Measurements from ENCODE around the gene KIAA1586. TPM values are rescaled to one million over a fixed set of nuclear protein-coding genes. Genes with fewer than 3 reads are reported as not detected.
A peak's percentile ranks its signal among the peaks of the same experiment; 100 is the strongest.
"Not testable (repeated sequence)": the region's sequence is repeated elsewhere in the genome, so short reads cannot be mapped to it uniquely, and the experiment has no call there.

The KIAA1586 gene
- total RNA-seq, 1 experiment from 2014 or later, result 9.8 TPM

- H3K36me3 ChIP-seq (replicated peaks; ENCODE audit: control insufficient read depth, insufficient read depth, low read length), result no peaks in the 10 kb centered on the region
- DNase-seq, result no peak
- H3K27me3 ChIP-seq (ENCODE audit: control insufficient read depth, insufficient read depth, low read length), result no peaks in the 10 kb centered on the region
- no peak overlapping the region for H3K4me3 ChIP-seq (ENCODE audit: insufficient read depth, low read depth, low read length)
Observed at GRCh38 chr6:57026001-57026400, 20.5 kb upstream of the KIAA1586 start.

GRCh38 chr6:57027301-57027700, 19.2 kb upstream of the KIAA1586 start:
- Histone ChIP-seq H3K27me3 (ENCODE audit: control insufficient read depth, insufficient read depth, low read length) (no peaks in the 10 kb centered on the region), H3K4me3 (ENCODE audit: insufficient read depth, low read depth, low read length) (no peak overlapping the region), H3K36me3 (replicated peaks; ENCODE audit: control insufficient read depth, insufficient read depth, low read length) (no peaks in the 10 kb centered on the region)
- DNase-seq, result no peak

GRCh38 chr6:57029213-57029612, 17.3 kb upstream of the KIAA1586 start:
- DNase-seq, result no peak
- no peaks in the 10 kb centered on the region for H3K27me3 ChIP-seq (ENCODE audit: control insufficient read depth, insufficient read depth, low read length)
- no peaks in the 10 kb centered on the region for H3K36me3 ChIP-seq (replicated peaks; ENCODE audit: control insufficient read depth, insufficient read depth, low read length)
- H3K4me3 ChIP-seq (ENCODE audit: insufficient read depth, low read depth, low read length), result no peak overlapping the region

GRCh38 chr6:57033228-57033627, 13.3 kb upstream of the KIAA1586 start:
- no peak overlapping the region for H3K4me3 ChIP-seq (ENCODE audit: insufficient read depth, low read depth, low read length)
- no peaks in the 10 kb centered on the region for H3K27me3 ChIP-seq (ENCODE audit: control insufficient read depth, insufficient read depth, low read length)
- no peak for DNase-seq
- no peaks in the 10 kb centered on the region for H3K36me3 ChIP-seq (replicated peaks; ENCODE audit: control insufficient read depth, insufficient read depth, low read length)

- Histone ChIP-seq H3K4me3 (ENCODE audit: insufficient read depth, low read depth, low read length) (no peak overlapping the region), H3K27me3 (ENCODE audit: control insufficient read depth, insufficient read depth, low read length) (no peaks in the 10 kb centered on the region), H3K36me3 (replicated peaks; ENCODE audit: control insufficient read depth, insufficient read depth, low read length) (no peaks in the 10 kb centered on the region)
- DNase-seq, result no peak
Observed at GRCh38 chr6:57035549-57035948, 10.9 kb upstream of the KIAA1586 start.

GRCh38 chr6:57038906-57039305, 7.6 kb upstream of the KIAA1586 start:
- no peak overlapping the region for H3K4me3 ChIP-seq (ENCODE audit: insufficient read depth, low read depth, low read length)
- DNase-seq, result no peak
- no peaks in the 10 kb centered on the region for H3K27me3 ChIP-seq (ENCODE audit: control insufficient read depth, insufficient read depth, low read length)
- no peaks in the 10 kb centered on the region for H3K36me3 ChIP-seq (replicated peaks; ENCODE audit: control insufficient read depth, insufficient read depth, low read length)

GRCh38 chr6:57040011-57040410, 6.5 kb upstream of the KIAA1586 start:
- H3K27me3 ChIP-seq (ENCODE audit: control insufficient read depth, insufficient read depth, low read length), result no peaks in the 10 kb centered on the region
- peak; percentile 29 for DNase-seq
- H3K4me3 ChIP-seq (ENCODE audit: insufficient read depth, low read depth, low read length), result no peak overlapping the region
- H3K36me3 ChIP-seq (replicated peaks; ENCODE audit: control insufficient read depth, insufficient read depth, low read length), result no peaks in the 10 kb centered on the region

GRCh38 chr6:57044061-57044460, 2.4 kb upstream of the KIAA1586 start:
- DNase-seq; H3K36me3 ChIP-seq (replicated peaks; ENCODE audit: control insufficient read depth, insufficient read depth, low read length); H3K27me3 ChIP-seq (ENCODE audit: control insufficient read depth, insufficient read depth, low read length); H3K4me3 ChIP-seq (ENCODE audit: insufficient read depth, low read depth, low read length): not testable (repeated sequence)

GRCh38 chr6:57044568-57044967, 1.9 kb upstream of the KIAA1586 start:
- Histone ChIP-seq H3K4me3 (ENCODE audit: insufficient read depth, low read depth, low read length) (no peak overlapping the region), H3K36me3 (replicated peaks; ENCODE audit: control insufficient read depth, insufficient read depth, low read length) (no peaks in the 10 kb centered on the region), H3K27me3 (ENCODE audit: control insufficient read depth, insufficient read depth, low read length) (no peaks in the 10 kb centered on the region; the same call in 1 of the 2 replicates)
- DNase-seq, result no peak

DNA sequence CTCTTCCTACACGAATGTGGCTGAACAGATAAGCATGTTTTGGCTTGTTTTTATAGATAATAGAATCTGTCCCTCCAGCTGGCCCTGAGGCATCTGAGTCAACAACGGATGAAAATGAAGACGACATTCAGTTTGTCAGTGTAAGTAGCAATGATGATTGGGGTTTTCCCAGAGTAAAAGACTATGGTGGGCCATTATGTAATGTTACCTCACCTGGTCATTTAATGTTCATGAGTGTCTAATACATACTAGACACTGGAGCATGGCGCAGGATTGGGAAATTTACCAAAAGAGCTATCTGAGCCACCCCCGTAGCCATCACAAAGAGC, 728 bp downstream of the KIAA1586 start:
- not testable (repeated sequence) for H3K27me3 ChIP-seq (ENCODE audit: control insufficient read depth, insufficient read depth, low read length); H3K4me3 ChIP-seq (ENCODE audit: insufficient read depth, low read depth, low read length); DNase-seq; H3K36me3 ChIP-seq (replicated peaks; ENCODE audit: control insufficient read depth, insufficient read depth, low read length)

DNA sequence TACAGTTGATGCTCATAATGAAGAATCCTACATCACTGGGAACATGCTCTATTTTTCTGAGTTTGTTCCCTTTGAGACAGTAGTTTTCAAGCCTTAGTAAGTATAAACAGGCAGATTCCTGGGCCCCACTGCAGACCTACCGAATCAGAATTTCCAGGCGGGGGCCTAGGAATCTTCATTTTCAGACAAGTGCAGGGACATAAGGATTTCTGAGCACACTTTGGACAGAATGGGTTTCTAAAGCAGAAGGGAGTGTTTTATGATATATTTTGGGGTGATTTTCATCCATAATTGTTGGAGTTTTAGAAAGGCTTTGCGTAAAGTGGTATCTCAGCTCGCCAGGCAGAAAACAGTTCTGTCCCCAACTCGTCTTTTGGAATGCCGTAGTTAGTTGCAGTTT, 1.4 kb downstream of the KIAA1586 start:
- not testable (repeated sequence) for DNase-seq; H3K4me3 ChIP-seq (ENCODE audit: insufficient read depth, low read depth, low read length); H3K27me3 ChIP-seq (ENCODE audit: control insufficient read depth, insufficient read depth, low read length); H3K36me3 ChIP-seq (replicated peaks; ENCODE audit: control insufficient read depth, insufficient read depth, low read length)

DNA sequence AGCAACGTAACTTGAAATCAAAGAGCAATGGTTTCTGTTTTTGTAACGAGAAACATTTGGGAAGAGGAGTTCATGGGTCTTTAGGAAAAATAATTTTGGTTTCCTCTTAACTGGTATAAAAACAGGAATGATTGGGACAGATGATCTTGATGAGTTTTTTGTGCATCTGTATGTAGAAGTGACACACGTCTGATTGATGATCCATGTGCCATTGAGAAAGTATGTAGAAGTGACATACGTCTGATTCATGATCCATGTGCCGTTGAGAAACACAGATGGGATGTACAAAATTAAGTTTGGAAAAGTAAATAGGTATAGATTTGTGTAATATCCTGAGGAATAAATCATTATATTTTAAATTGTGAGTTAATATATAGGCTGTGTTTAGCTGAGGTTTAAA, 2.1 kb downstream of the KIAA1586 start:
- H3K27me3 ChIP-seq (ENCODE audit: control insufficient read depth, insufficient read depth, low read length), result no peaks in the 10 kb centered on the region; the same call in 1 of the 2 replicates
- H3K4me3 ChIP-seq (ENCODE audit: insufficient read depth, low read depth, low read length), result no peak overlapping the region
- H3K36me3 ChIP-seq (replicated peaks; ENCODE audit: control insufficient read depth, insufficient read depth, low read length), result peaks cover 5% of the 10 kb centered on the region
- DNase-seq, result no peak

- Histone ChIP-seq H3K27me3 (ENCODE audit: control insufficient read depth, insufficient read depth, low read length) (peaks cover 10% of the 10 kb centered on the region; the same call in 1 of the 2 replicates), H3K4me3 (ENCODE audit: insufficient read depth, low read depth, low read length) (no peak overlapping the region), H3K36me3 (replicated peaks; ENCODE audit: control insufficient read depth, insufficient read depth, low read length) (peaks cover 1% of the 10 kb centered on the region)
- DNase-seq, result no peak
Observed at GRCh38 chr6:57063847-57064246, 17.4 kb downstream of the KIAA1586 start.

DNA sequence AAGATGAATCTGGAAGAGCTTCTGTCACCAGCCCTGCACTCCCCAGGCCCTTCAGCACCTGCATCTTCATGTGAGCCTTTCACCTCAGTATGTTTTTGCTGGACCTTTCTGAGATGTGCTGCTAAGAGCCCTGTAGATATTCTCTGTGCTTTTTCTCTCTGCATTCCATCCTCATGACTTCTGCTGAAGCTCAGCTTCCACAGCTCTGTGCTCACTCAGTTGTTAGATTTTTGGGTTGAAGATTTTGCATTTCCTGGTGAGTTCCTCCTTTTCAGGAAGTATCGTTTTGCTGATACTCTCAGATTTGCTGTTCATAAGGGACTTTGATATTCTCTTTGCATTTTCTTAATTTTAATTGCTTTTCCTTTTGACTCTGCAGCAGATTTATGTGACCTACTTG, 18.3 kb downstream of the KIAA1586 start:
- H3K36me3 ChIP-seq (replicated peaks; ENCODE audit: control insufficient read depth, insufficient read depth, low read length), result peaks cover 1% of the 10 kb centered on the region; the same call in 1 of the 2 replicates
- peaks cover 14% of the 10 kb centered on the region; the same call in 1 of the 2 replicates for H3K27me3 ChIP-seq (ENCODE audit: control insufficient read depth, insufficient read depth, low read length)
- H3K4me3 ChIP-seq (ENCODE audit: insufficient read depth, low read depth, low read length), result no peak overlapping the region
- no peak for DNase-seq

DNA sequence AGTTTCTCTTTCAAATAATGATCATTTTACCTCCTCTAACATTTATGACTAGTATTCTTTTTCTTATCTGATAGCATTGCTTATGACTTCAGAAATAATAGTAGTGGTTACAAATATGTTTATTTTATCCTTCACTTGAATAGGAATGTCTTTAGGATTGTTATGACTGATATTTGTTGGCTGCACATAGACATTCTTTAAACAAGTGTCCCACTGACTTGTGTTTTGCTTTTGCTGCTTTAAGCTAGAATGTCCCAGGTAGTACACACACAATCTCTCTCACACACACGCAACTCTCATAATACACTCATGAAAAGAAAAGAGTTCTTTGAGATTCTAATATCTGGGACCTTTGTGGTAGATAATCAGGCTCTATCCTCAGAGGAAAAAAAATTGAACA, 21.6 kb downstream of the KIAA1586 start:
- DNase-seq, result no peak
- peaks cover 36% of the 10 kb centered on the region for H3K27me3 ChIP-seq (ENCODE audit: control insufficient read depth, insufficient read depth, low read length)
- no peak overlapping the region for H3K4me3 ChIP-seq (ENCODE audit: insufficient read depth, low read depth, low read length)
- peaks cover 1% of the 10 kb centered on the region; the same call in 1 of the 2 replicates for H3K36me3 ChIP-seq (replicated peaks; ENCODE audit: control insufficient read depth, insufficient read depth, low read length)

GRCh38 chr6:57069228-57069627, 22.7 kb downstream of the KIAA1586 start:
- peaks cover 1% of the 10 kb centered on the region; the same call in 1 of the 2 replicates for H3K36me3 ChIP-seq (replicated peaks; ENCODE audit: control insufficient read depth, insufficient read depth, low read length)
- no peak for DNase-seq
- H3K4me3 ChIP-seq (ENCODE audit: insufficient read depth, low read depth, low read length), result no peak overlapping the region
- peaks cover 46% of the 10 kb centered on the region for H3K27me3 ChIP-seq (ENCODE audit: control insufficient read depth, insufficient read depth, low read length)
